CD14-positive monocyte (primary cell): ENCODE results near the gene CD276. TPM values are rescaled to one million over a fixed set of nuclear protein-coding genes. Genes with fewer than 3 reads are reported as not detected.

Source experiments
- DNase-seq, 3 donors: peaks; one replicate each; pipeline ENCODE4 v3.0.0-alpha.2; 2011 to 2022
- H2AFZ ChIP-seq: 2 replicates; pipeline ENCODE4 v1.6.0; 2012; ENCODE audit warnings: mild to moderate bottlenecking, low read depth, low read length, inconsistent platforms; ENCODE audit not compliant: insufficient read depth, poor library complexity, severe bottlenecking
- H3K27ac ChIP-seq, 2 donors: 1 replicate in 1 of 2; 2 replicates in 1 of 2; pipeline ENCODE4 v1.5.1; 2012 to 2013; ENCODE audit warnings: low read length in 2 of 2, control low read depth in 1 of 2, inconsistent platforms in 1 of 2, low read depth in 1 of 2, mild to moderate bottlenecking in 1 of 2
- H3K27me3 ChIP-seq, 2 donors: one replicate each; pipeline versions ENCODE4 v1.6.0 to v1.6.1; 2011 to 2013; ENCODE audit warnings: low read length in 2 of 2; ENCODE audit not compliant: control insufficient read depth in 2 of 2, insufficient read depth in 2 of 2
- H3K36me3 ChIP-seq, 2 donors: replicated peaks in 1 of 2; 1 replicate in 1 of 2; 2 replicates in 1 of 2; pipeline versions ENCODE4 v1.5.1 to v1.6.1; 2012 to 2013; ENCODE audit warnings: low read length in 2 of 2, control low read depth in 1 of 2, inconsistent platforms in 1 of 2, mild to moderate bottlenecking in 1 of 2; ENCODE audit not compliant: insufficient read depth in 2 of 2, control insufficient read depth in 1 of 2
- H3K4me1 ChIP-seq, 2 donors: 1 replicate in 1 of 2; 2 replicates in 1 of 2; pipeline versions ENCODE4 v1.5.1 to v1.6.1; 2012 to 2013; ENCODE audit warnings: low read length in 2 of 2, control low read depth in 1 of 2, inconsistent platforms in 1 of 2, mild to moderate bottlenecking in 1 of 2, moderate library complexity in 1 of 2; ENCODE audit not compliant: insufficient read depth in 2 of 2, control insufficient read depth in 1 of 2
- H3K4me2 ChIP-seq: replicated peaks from 2 replicates; pipeline ENCODE3; 2012; ENCODE audit warnings: low read length, moderate library complexity, mild to moderate bottlenecking; ENCODE audit not compliant: poor library complexity, severe bottlenecking; ENCODE audit errors: extremely low read depth
- H3K4me3 ChIP-seq, 3 experiments: fragments of 200-600 bp in 1 of 3; sonication (generic) in 1 of 3; replicated peaks in 1 of 3; 1 replicate in 2 of 3; 2 replicates in 1 of 3; pipeline ENCODE4 v1.5.1; 2011 to 2013; ENCODE audit warnings: low read length in 3 of 3, mild to moderate bottlenecking in 3 of 3, control low read depth in 2 of 3, low read depth in 2 of 3, inconsistent platforms in 1 of 3, moderate library complexity in 1 of 3
- H3K79me2 ChIP-seq: 2 replicates; pipeline ENCODE4 v1.6.0; 2012; ENCODE audit warnings: mild to moderate bottlenecking, control low read depth, inconsistent platforms, low read length, moderate library complexity; ENCODE audit not compliant: insufficient read depth
- H3K9ac ChIP-seq: 2 replicates; pipeline ENCODE4 v1.6.0; 2017; ENCODE audit warnings: low read length, mild to moderate bottlenecking; ENCODE audit not compliant: insufficient read depth, poor library complexity, severe bottlenecking
- H3K9me3 ChIP-seq, 2 donors: replicated peaks in 1 of 2; 1 replicate in 1 of 2; 2 replicates in 1 of 2; pipeline versions ENCODE4 v1.5.1 to v1.6.1; 2012 to 2013; ENCODE audit warnings: low read length in 2 of 2, control low read depth in 1 of 2; ENCODE audit not compliant: control insufficient read depth in 1 of 2, insufficient read depth in 1 of 2
- H4K20me1 ChIP-seq: 2 replicates; pipeline ENCODE4 v1.6.0; 2012; ENCODE audit warnings: mild to moderate bottlenecking, low read length, control low read depth, moderate library complexity; ENCODE audit not compliant: insufficient read depth
- H3K27ac Mint-ChIP-seq, 7 donors: one replicate each; pipeline ENCODE4 v1.8.0; 2020; ENCODE audit warnings: mild to moderate bottlenecking in 7 of 7, mixed read lengths in 7 of 7, moderate library complexity in 6 of 7, inconsistent platforms in 2 of 7
- H3K27me3 Mint-ChIP-seq, 3 donors: one replicate each; pipeline ENCODE4 v1.8.0; 2021 to 2022; ENCODE audit warnings: low read depth in 3 of 3, mild to moderate bottlenecking in 3 of 3, mixed read lengths in 3 of 3, moderate library complexity in 3 of 3, inconsistent platforms in 1 of 3
- H3K36me3 Mint-ChIP-seq, 2 donors: one replicate each; pipeline ENCODE4 v1.8.0; 2020; ENCODE audit warnings: mixed read lengths in 2 of 2, inconsistent platforms in 1 of 2, mild to moderate bottlenecking in 1 of 2
- H3K4me1 Mint-ChIP-seq: one replicate; pipeline ENCODE4 v1.8.0; 2020; ENCODE audit warnings: mild to moderate bottlenecking, mixed read lengths
- H3K4me3 Mint-ChIP-seq, 2 donors: one replicate each; pipeline ENCODE4 v1.8.0; 2020; ENCODE audit warnings: mild to moderate bottlenecking in 2 of 2, mixed read lengths in 2 of 2, moderate library complexity in 1 of 2
- H3K9me3 Mint-ChIP-seq, 7 donors: one replicate each; pipeline ENCODE4 v1.8.0; 2020 to 2022; ENCODE audit warnings: mixed read lengths in 7 of 7, mild to moderate bottlenecking in 6 of 7, moderate library complexity in 6 of 7, inconsistent platforms in 2 of 7
- WGBS: methylation state at CpG from one replicate; pipeline ENCODE4 v1.1.5; 2013; ENCODE audit warnings: missing lambda C conversion rate; ENCODE audit not compliant: insufficient coverage; 5-methylcytosine and 5-hydroxymethylcytosine counted together
- intact Hi-C, 2 donors: fragments of 100-400 bp; cut with micrococcal nuclease; formaldehyde crosslinking; loops; one replicate each; pipeline versions ENCODE4 v1.15.0 to v1.15.1; 2023
- polyA plus RNA-seq, 3 donors: library from polyadenylated mRNA; depleted of rRNA in 1 of 3; unstranded in 2 of 3; stranded (reverse) in 1 of 3; fragments of 300-500 nt in 2 of 3; fragments of >200 nt in 1 of 3; fragmentation: Illumina TruSeq in 2 of 3; gene quantifications; 1 replicate in 2 of 3; 2 replicates in 1 of 3; pipeline ENCODE4 v1.2.3, GENCODE V29; 2012 to 2021
- TF ChIP-seq, protein P1 (sequence below): fragments of 200-600 bp; IDR thresholded peaks from one replicate; pipeline ENCODE4 v1.8.0; 2022; ENCODE audit warnings: antibody characterized with exemption, mild to moderate bottlenecking

CD276 gene
- polyA plus RNA-seq, 3 donors: 0.52 to 0.72 (median 0.64) TPM

DNA sequence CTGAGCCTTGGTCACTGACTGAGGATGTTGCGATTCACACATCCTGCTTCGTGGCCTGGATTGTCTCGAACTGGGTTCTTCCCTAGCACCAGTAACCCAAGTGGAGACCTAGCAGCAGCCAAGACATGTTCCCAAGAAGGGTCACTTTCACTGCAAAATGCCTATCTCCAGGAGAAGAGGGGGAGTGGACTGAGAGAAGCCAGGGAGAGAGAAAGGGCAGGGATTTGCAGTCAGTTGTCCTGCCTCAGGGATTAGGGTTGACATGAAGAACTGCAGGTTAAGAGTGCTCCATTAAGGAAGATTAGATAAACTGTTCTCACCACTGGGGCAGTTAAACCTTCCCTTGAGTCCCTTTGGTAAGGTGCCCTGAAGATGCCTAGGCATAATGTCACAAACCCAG, 5.7 kb upstream of the CD276 start:
- no peaks in the 10 kb centered on the region for H3K36me3 ChIP-seq
- Mint-ChIP-seq H3K4me3 (no peak overlapping the region), H3K4me1 (peaks cover under 1% of the 10 kb centered on the region), H3K36me3 (peaks cover 0 to 2% of the 10 kb centered on the region in 2 donors), H3K9me3 (peaks cover 0 to 4% (median under 1%) of the 10 kb centered on the region in 7 donors), H3K27ac (no peak overlapping the region), H3K27me3 (peaks cover 32 to 38% (median 37%) of the 10 kb centered on the region in 3 donors)
- intact Hi-C loops: no loop called here
- WGBS: no CpG with 5 or more reads among the region's 3 CpGs
- no peak overlapping the region for H2AFZ ChIP-seq
- no peak overlapping the region for H3K4me3 ChIP-seq
- H3K27me3 ChIP-seq: peaks cover 9 to 19% of the 10 kb centered on the region in 2 donors
- TF ChIP-seq, protein P1, sequence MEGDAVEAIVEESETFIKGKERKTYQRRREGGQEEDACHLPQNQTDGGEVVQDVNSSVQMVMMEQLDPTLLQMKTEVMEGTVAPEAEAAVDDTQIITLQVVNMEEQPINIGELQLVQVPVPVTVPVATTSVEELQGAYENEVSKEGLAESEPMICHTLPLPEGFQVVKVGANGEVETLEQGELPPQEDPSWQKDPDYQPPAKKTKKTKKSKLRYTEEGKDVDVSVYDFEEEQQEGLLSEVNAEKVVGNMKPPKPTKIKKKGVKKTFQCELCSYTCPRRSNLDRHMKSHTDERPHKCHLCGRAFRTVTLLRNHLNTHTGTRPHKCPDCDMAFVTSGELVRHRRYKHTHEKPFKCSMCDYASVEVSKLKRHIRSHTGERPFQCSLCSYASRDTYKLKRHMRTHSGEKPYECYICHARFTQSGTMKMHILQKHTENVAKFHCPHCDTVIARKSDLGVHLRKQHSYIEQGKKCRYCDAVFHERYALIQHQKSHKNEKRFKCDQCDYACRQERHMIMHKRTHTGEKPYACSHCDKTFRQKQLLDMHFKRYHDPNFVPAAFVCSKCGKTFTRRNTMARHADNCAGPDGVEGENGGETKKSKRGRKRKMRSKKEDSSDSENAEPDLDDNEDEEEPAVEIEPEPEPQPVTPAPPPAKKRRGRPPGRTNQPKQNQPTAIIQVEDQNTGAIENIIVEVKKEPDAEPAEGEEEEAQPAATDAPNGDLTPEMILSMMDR: no peak
- H3K9ac ChIP-seq: no peak overlapping the region
- no peak for DNase-seq
- no peak overlapping the region for H3K4me2 ChIP-seq
- peaks cover 0 to under 1% of the 10 kb centered on the region in 2 donors for H3K4me1 ChIP-seq
- H4K20me1 ChIP-seq: no peaks in the 10 kb centered on the region
- H3K9me3 ChIP-seq: no peaks in the 10 kb centered on the region
- H3K79me2 ChIP-seq: no peaks in the 10 kb centered on the region
- H3K27ac ChIP-seq: no peak overlapping the region

DNA sequence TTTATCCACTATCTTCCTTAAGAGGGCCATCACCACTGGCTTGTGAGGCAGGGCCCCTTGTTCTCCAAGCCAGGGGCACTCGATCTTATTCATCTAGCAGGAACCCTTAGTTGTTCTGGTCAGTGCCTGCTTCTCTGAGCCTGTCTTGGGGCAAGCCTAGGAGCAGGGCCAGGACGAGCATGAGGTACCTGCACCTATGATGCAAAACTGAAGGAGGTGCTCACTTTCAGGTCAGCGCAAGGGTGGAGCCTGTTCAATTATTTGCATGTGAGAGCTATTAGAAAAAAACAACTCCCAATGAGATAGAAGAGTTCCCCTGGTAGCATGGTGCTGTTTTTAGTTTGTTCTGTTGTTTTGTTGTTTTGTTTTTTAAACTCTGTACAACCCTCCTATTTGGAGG, 5.0 kb upstream of the CD276 start:
- Mint-ChIP-seq H3K9me3 (peaks cover 0 to 9% (median 4%) of the 10 kb centered on the region in 7 donors), H3K4me3 (no peak overlapping the region), H3K27me3 (peaks cover 36 to 43% (median 40%) of the 10 kb centered on the region in 3 donors), H3K4me1 (peaks cover 5% of the 10 kb centered on the region), H3K36me3 (peaks cover 0 to 2% of the 10 kb centered on the region in 2 donors), H3K27ac (no peak overlapping the region)
- Histone ChIP-seq H3K9me3 (no peaks in the 10 kb centered on the region), H3K4me3 (no peak overlapping the region), H3K36me3 (no peaks in the 10 kb centered on the region), H3K4me2 (no peak overlapping the region), H2AFZ (no peak overlapping the region), H3K4me1 (peaks cover 0 to 5% of the 10 kb centered on the region in 2 donors), H3K79me2 (no peaks in the 10 kb centered on the region), H3K27ac (no peak overlapping the region), H3K27me3 (peaks cover 9 to 23% of the 10 kb centered on the region in 2 donors), H4K20me1 (no peaks in the 10 kb centered on the region), H3K9ac (no peak overlapping the region)
- 85% methylated on average over 2 of the region's 3 CpGs for WGBS
- no peak for DNase-seq
- TF ChIP-seq, protein P1: no peak
- intact Hi-C loops: no loop called here
